Fibroblast of upper back skin (primary cell): ENCODE measurements around the gene TM2D3.

Experiments
- DNase-seq: peaks from one replicate; pipeline ENCODE4 v3.0.0-alpha.2; 2013

TM2D3 gene

GRCh38 chr15:101620671-101621070 lies 31.5 kb downstream of the TM2D3 start:
- DNase-seq = peak; percentile 38

GRCh38 chr15:101619615-101619865 lies 32.6 kb downstream of the TM2D3 start:
- no peak for DNase-seq

GRCh38 chr15:101618851-101619614 lies 33.1 kb downstream of the TM2D3 start:
- DNase-seq = no peak

- no peak for DNase-seq
These were observed 34.1 kb downstream of the TM2D3 start for GRCh38 chr15:101618076-101618475.

- DNase-seq = no peak
These were observed 34.7 kb downstream of the TM2D3 start for GRCh38 chr15:101617390-101617965.

GRCh38 chr15:101615986-101616848 lies 36.0 kb downstream of the TM2D3 start:
- peak; percentile 85 for DNase-seq

- peak; percentile 44 for DNase-seq
These were observed 36.7 kb downstream of the TM2D3 start for GRCh38 chr15:101615414-101615985.

- peak; percentile 24 for DNase-seq
These were observed 37.4 kb downstream of the TM2D3 start for GRCh38 chr15:101614761-101615160.

- DNase-seq = no peak
These were observed 38.1 kb downstream of the TM2D3 start for GRCh38 chr15:101614001-101614585.

GRCh38 chr15:101613130-101614000 lies 38.8 kb downstream of the TM2D3 start:
- DNase-seq = no peak

GRCh38 chr15:101612676-101613075 lies 39.5 kb downstream of the TM2D3 start:
- no peak for DNase-seq

GRCh38 chr15:101611580-101612299 lies 40.4 kb downstream of the TM2D3 start:
- no peak for DNase-seq

- DNase-seq = no peak
These were observed 41.2 kb downstream of the TM2D3 start for GRCh38 chr15:101611007-101611406.

- no peak for DNase-seq
These were observed 41.6 kb downstream of the TM2D3 start for GRCh38 chr15:101610611-101611000.

GRCh38 chr15:101609742-101610610 lies 42.2 kb downstream of the TM2D3 start:
- no peak for DNase-seq

GRCh38 chr15:101608201-101608600 lies 44.0 kb downstream of the TM2D3 start:
- no peak for DNase-seq

- DNase-seq = no peak
These were observed 45.1 kb downstream of the TM2D3 start for GRCh38 chr15:101607108-101607507.

GRCh38 chr15:101604124-101604874 lies 47.9 kb downstream of the TM2D3 start:
- DNase-seq = no peak

GRCh38 chr15:101602801-101603200 lies 49.4 kb downstream of the TM2D3 start:
- no peak for DNase-seq

- no peak for DNase-seq
These were observed 52.1 kb downstream of the TM2D3 start for GRCh38 chr15:101600035-101600434.
